Measurements from ENCODE around the gene BRME1. TPM values are rescaled to one million over a fixed set of nuclear protein-coding genes. Genes with fewer than 3 reads are reported as not detected.

The BRME1 gene
- total and polyA plus RNA-seq, 2 of the 13 experiments (the other 11 are each of a cell fraction or from before 2014, with no cell fraction given): 0.74 to 1.5 TPM

- no peak overlapping the region for H3K27ac ChIP-seq (ENCODE audit: extremely low read length, insufficient read depth, low read length)
- DNase-seq (ENCODE audit: low spot score) (no peak), FAIRE-seq (no peak), ATAC-seq (peak; percentile 63)
- no peaks in the 10 kb centered on the region for H4K20me1 ChIP-seq (ENCODE audit: insufficient read depth, low read length)
- H3K36me3 ChIP-seq (replicated peaks in 1 of 2; ENCODE audit: control insufficient read depth in 1 of 2, insufficient read depth in 2 of 2, low read length in 2 of 2): no peaks in the 10 kb centered on the region
- CTCF ChIA-PET (ENCODE audit: low intra/inter-chr PET ratio, low total read pairs): no interaction called here
- 0 out of 2 replicates have a peak overlapping the region, but pooled peaks have one; percentile 8 for H3K9ac ChIP-seq (ENCODE audit: insufficient read depth, low read depth, low read length)
- WGBS (ENCODE audit: low lambda C conversion rate): 13% methylated on average over 1 of the region's 16 CpGs
- peak overlapping the region in 2 of 3 experiments; percentile 38 to 58; a peak in 4 of 6 replicates for H3K4me3 ChIP-seq (replicated peaks in 1 of 3; ENCODE audit: insufficient read depth in 1 of 3, low read depth in 2 of 3, low read length in 3 of 3)
- H3K9me3 ChIP-seq (ENCODE audit: low read length): no peaks in the 10 kb centered on the region
- H2AFZ ChIP-seq (ENCODE audit: low read length): no peak overlapping the region
- H3K4me2 ChIP-seq (ENCODE audit: low read depth, low read length): peak overlapping the region; percentile 79
- in situ Hi-C loops (cut with HindIII; ENCODE audit: extremely low pct_ligation_motif_present, low pct_unique_long_range_greater_than_20kb) (loop anchor here (25.0 kb wide), 1 partner anchor 525 kb away; the partner anchor contains the start of gene DDX39A), intact Hi-C loops (cut with micrococcal nuclease; ENCODE audit: unreplicated experiment) (no loop called here)
- H3K27me3 ChIP-seq (ENCODE audit: control insufficient read depth in 1 of 2, insufficient read depth in 2 of 2, low read length in 2 of 2): peaks cover 2 to 28% of the 10 kb centered on the region in 2 experiments; a peak in 4 of 5 replicates
- H3K4me1 ChIP-seq (ENCODE audit: insufficient read depth, low read length): peaks cover 39% of the 10 kb centered on the region
- no TSS peak for BruUV-seq (replicated peaks)
- H3K79me2 ChIP-seq (ENCODE audit: insufficient read depth, low read length): no peaks in the 10 kb centered on the region
- POLR2A ChIA-PET: interaction anchor here (0.9 to 1.5 kb wide), 2 partner anchors 24 to 187 kb away, joined by 4 to 5 read pairs; no protein-coding TSS in a partner anchor
- TF ChIP-seq GABPB1 (CRISPR knock-in tag; IDR thresholded peaks at IDR 0.05) (0 out of 2 replicates have a peak, but pooled peaks have one; percentile 12), ZNF441 (CRISPR knock-in tag; IDR thresholded peaks at IDR 0.05; ENCODE audit: borderline replicate concordance) (no peak), SMARCC2 (IDR thresholded peaks at IDR 0.05) (no peak), RBM39 (IDR thresholded peaks at IDR 0.05; ENCODE audit: low read depth, low read length, poor library complexity, severe bottlenecking) (no peak), REPIN1 (CRISPR knock-in tag; IDR thresholded peaks at IDR 0.05; ENCODE audit: borderline replicate concordance, low read depth) (no peak), ZNF251 (CRISPR knock-in tag; IDR thresholded peaks at IDR 0.05) (no peak), FOXO4 (CRISPR knock-in tag; conservative IDR thresholded peaks at IDR 0.05) (no peak), ZNF710 (CRISPR knock-in tag; IDR thresholded peaks at IDR 0.05; ENCODE audit: borderline replicate concordance) (no peak), E2F1 (CRISPR knock-in tag; IDR thresholded peaks at IDR 0.05) (no peak), SOX6 (IDR thresholded peaks at IDR 0.05) (no peak), SOX6 (CRISPR knock-in tag; IDR thresholded peaks at IDR 0.05) (no peak), PCBP2 (optimal IDR thresholded peaks at IDR 0.05; ENCODE audit: low read depth, low read length, poor library complexity, severe bottlenecking) (no peak), NCOA2 (CRISPR knock-in tag; IDR thresholded peaks at IDR 0.05) (no peak), ZNF883 (CRISPR knock-in tag; IDR thresholded peaks at IDR 0.05; ENCODE audit: not compliant biosample characterization) (peak; percentile 29), MZF1 (CRISPR knock-in tag; IDR thresholded peaks at IDR 0.05; ENCODE audit: borderline replicate concordance) (no peak), ZNF687 (CRISPR knock-in tag; IDR thresholded peaks at IDR 0.05) (peak; percentile 68)
These were observed 18.9 kb downstream of the BRME1 start for GRCh38 chr19:13887018-13887436.
